ENCODE measurements around the gene ANKAR. TPM values are rescaled to one million over a fixed set of nuclear protein-coding genes. Genes with fewer than 3 reads are reported as not detected.

Gene ANKAR
- total and polyA plus RNA-seq, 2 of the 4 experiments (the other 2 are of a cell fraction), result 0.96 to 2.2 TPM

GRCh38 chr2:189641590-189641989, 32.9 kb upstream of the ANKAR start:
- H3K18ac ChIP-seq (ENCODE audit: low read depth, low read length), result no peak overlapping the region; the same call in 1 of the 2 replicates
- intact Hi-C loops (cut with micrococcal nuclease) (no loop called here), dilution Hi-C loops (cut with HindIII; ENCODE audit: low sequenced_read_pairs, unreplicated experiment) (no loop called here), in situ Hi-C loops (cut with MboI; ENCODE audit: low sequenced_read_pairs) (no loop called here)
- no peak overlapping the region for H2BK15ac ChIP-seq (ENCODE audit: low read depth, low read length)
- no peak overlapping the region for H3K4me3 ChIP-seq (ENCODE audit: insufficient read depth, low read depth, low read length)
- no peak overlapping the region for H2AK5ac ChIP-seq (ENCODE audit: low read depth, low read length)
- CTCF ChIA-PET, result no interaction called here
- H2BK5ac ChIP-seq (ENCODE audit: low read depth, low read length, poor library complexity, severe bottlenecking), result no peak overlapping the region
- no peak overlapping the region for H2AFZ ChIP-seq (replicated peaks; ENCODE audit: low read length, poor library complexity)
- H3K79me1 ChIP-seq (ENCODE audit: low read depth in 1 of 2, low read length in 2 of 2), result no peaks in the 10 kb centered on the region
- ATAC-seq (ENCODE audit: low read depth) (no peak), DNase-seq (peak; percentile 66)
- TF ChIP-seq CHD1 (IDR thresholded peaks at IDR 0.05; ENCODE audit: low read depth, low read length) (no peak), CEBPB (IDR thresholded peaks at IDR 0.05; ENCODE audit: low read depth, low read length) (peak; percentile 40; the same call in 1 of the 2 replicates)
- 56% methylated on average over 2 of the region's 2 CpGs; no CpG with 5 or more reads in 1 of the 2 experiments for whole genome bisulfite sequencing, 2 experiments (ENCODE audit: extremely low coverage in 2 of 2, insufficient read length in 1 of 2)
- no peak overlapping the region for H3K4ac ChIP-seq (ENCODE audit: low read depth, low read length)
- BruUV-seq (replicated peaks), result no TSS peak
- no peak overlapping the region for H3K14ac ChIP-seq (replicated peaks; ENCODE audit: low read depth, low read length)
- H3K23ac ChIP-seq (ENCODE audit: low read depth, low read length), result no peak overlapping the region
- no peaks in the 10 kb centered on the region for H3K27me3 ChIP-seq (ENCODE audit: control insufficient read depth, insufficient read depth, low read length)
- no peaks in the 10 kb centered on the region for H4K20me1 ChIP-seq (ENCODE audit: insufficient read depth, low read length)
- no peak overlapping the region for H4K5ac ChIP-seq (ENCODE audit: low read depth, low read length)
- no peaks in the 10 kb centered on the region for H3K9me3 ChIP-seq (ENCODE audit: control insufficient read depth, insufficient read depth, low read length)
- H3K4me2 ChIP-seq (ENCODE audit: low read depth, low read length), result no peak overlapping the region
- H3K36me3 ChIP-seq (ENCODE audit: control insufficient read depth, insufficient read depth, low read length), result no peaks in the 10 kb centered on the region
- no peak overlapping the region for H3K9ac ChIP-seq (ENCODE audit: low read depth, low read length)
- H3K4me1 ChIP-seq (ENCODE audit: control insufficient read depth, insufficient read depth, low read length), result no peaks in the 10 kb centered on the region
- POLR2A ChIA-PET (ENCODE audit: unreplicated experiment), result no interaction called here
- H4K8ac ChIP-seq (ENCODE audit: low read depth in 2 of 2, low read length in 2 of 2), result no peak overlapping the region
- no peak overlapping the region for H2BK20ac ChIP-seq (ENCODE audit: low read depth, low read length)
- no peak overlapping the region for H2BK120ac ChIP-seq (ENCODE audit: low read depth, low read length)
- no peak overlapping the region for H3K27ac ChIP-seq (ENCODE audit: insufficient read depth, low read length)
- no peak overlapping the region for H3K56ac ChIP-seq (ENCODE audit: extremely low read depth, insufficient read depth, low read length)
- no peaks in the 10 kb centered on the region for H3K9me1 ChIP-seq (ENCODE audit: insufficient read depth, low read length)
- H2AK9ac ChIP-seq (replicated peaks; ENCODE audit: low read depth, low read length, poor library complexity), result no peak overlapping the region
- H4K91ac ChIP-seq (ENCODE audit: insufficient read depth, low read depth, low read length), result no peak overlapping the region

All from IMR-90 (cell line).